Natural killer cell treated with Interleukin-12 subunit alpha and Interleukin-12 subunit beta and Interleukin-15 and Interleukin-18, amount 100 ng/mL, for 72 hours (primary cell): ENCODE results near the gene HIGD1C. TPM values are rescaled to one million over a fixed set of nuclear protein-coding genes. Genes with fewer than 3 reads are reported as not detected.
"Not testable (repeated sequence)": the region's sequence is repeated elsewhere in the genome, so short reads cannot be mapped to it uniquely, and the experiment has no call there.

ENCODE experiments used
- ATAC-seq, 2 donors: fragments of 150-1000 bp; cut with Tn5 transposase in 1 of 2; sonication (Bioruptor Pico), chemical (Tn5 transposase) in 1 of 2; 2 replicates each; pipeline ENCODE4 v1.10.0; 2021
- DNase-seq: peaks from one replicate; pipeline ENCODE4 v3.0.0; 2022; ENCODE audit warnings: low spot score
- H3K27ac Mint-ChIP-seq, 2 donors: 1 replicate in 1 of 2; 2 replicates in 1 of 2; pipeline ENCODE4 v1.8.0; 2022; ENCODE audit warnings: mixed read lengths in 2 of 2, mild to moderate bottlenecking in 1 of 2, moderate library complexity in 1 of 2
- H3K27me3 Mint-ChIP-seq, 2 donors: 1 replicate in 1 of 2; 2 replicates in 1 of 2; pipeline ENCODE4 v1.8.0; 2022; ENCODE audit warnings: mixed read lengths in 2 of 2
- H3K36me3 Mint-ChIP-seq: one replicate; pipeline ENCODE4 v1.8.0; 2022; ENCODE audit warnings: mixed read lengths
- H3K4me1 Mint-ChIP-seq, 2 donors: 1 replicate in 1 of 2; 2 replicates in 1 of 2; pipeline ENCODE4 v1.8.0; 2022; ENCODE audit warnings: low read depth in 2 of 2, mixed read lengths in 2 of 2, mild to moderate bottlenecking in 1 of 2
- H3K4me3 Mint-ChIP-seq: one replicate; pipeline ENCODE4 v1.8.0; 2022; ENCODE audit warnings: mixed read lengths
- H3K9me3 Mint-ChIP-seq: 2 replicates; pipeline ENCODE4 v1.8.0; 2022; ENCODE audit warnings: mixed read lengths
- total RNA-seq, 2 donors: library from RNA; stranded (reverse); gene quantifications; one replicate each; pipeline ENCODE4 v1.2.3, GENCODE V29; 2022

Gene HIGD1C
- total RNA-seq = not detected

DNA sequence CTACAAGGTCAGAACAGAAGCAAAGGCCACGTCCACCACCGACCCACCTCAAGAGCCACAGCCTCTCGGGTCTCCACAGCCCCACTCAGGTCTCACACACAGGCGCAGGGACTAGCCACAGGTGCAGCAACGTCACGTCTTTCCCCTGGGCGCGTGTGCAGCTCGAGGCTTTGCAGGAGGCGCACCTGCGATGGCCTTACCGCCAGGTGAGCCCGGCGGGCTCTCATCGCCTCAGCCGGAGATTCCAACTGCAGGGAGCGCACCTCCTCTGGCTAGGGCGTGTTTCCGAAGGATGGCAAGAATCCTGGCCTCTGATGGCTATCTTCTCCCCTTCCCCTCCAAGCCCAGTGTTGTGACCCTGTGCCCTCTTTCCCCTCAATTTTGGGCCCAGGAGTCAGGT lies at the start of gene HIGD1C:
TSS of gene HIGD1C (plus strand) at position 35 of the 400 bp plus-strand sequence. CDS start 1,455 bp downstream, outside the sequence.
- DNase-seq (no peak), ATAC-seq (no peak)
- Mint-ChIP-seq H3K4me3 (no peak within 1 kb of the TSS), H3K4me1 (no peaks in the 10 kb centered on the region), H3K9me3 (no peaks in the 10 kb centered on the region), H3K27me3 (no peaks in the 10 kb centered on the region), H3K27ac (no peak within 1 kb of the TSS), H3K36me3 (no peaks in the 10 kb centered on the region)

DNA sequence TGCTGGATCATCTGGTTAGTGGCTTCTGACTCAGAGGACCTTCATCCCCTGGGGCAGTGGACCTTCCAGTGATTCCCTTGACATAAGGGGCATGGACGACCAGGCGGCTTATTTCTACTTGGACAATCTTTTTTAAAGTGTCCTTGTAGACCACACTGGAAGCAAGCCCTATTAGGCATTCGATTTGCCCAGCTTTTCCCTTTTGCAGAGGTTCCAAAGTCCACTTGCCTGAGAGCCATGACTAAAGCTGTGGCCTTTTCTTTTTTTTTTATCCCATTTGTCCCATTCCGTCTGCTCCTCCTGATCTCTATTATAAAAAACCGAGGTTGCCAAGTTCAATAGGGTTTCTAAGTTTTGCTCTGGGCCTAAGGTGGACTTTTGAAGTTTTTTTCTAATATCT lies 43.9 kb upstream of the HIGD1C start:
- H3K4me1 Mint-ChIP-seq, ATAC-seq, H3K4me3 Mint-ChIP-seq, DNase-seq, H3K27ac Mint-ChIP-seq, H3K9me3 Mint-ChIP-seq: not testable (repeated sequence)
- H3K36me3 Mint-ChIP-seq = peaks cover 12% of the 10 kb centered on the region
- H3K27me3 Mint-ChIP-seq = peaks cover 0 to 13% of the 10 kb centered on the region in 2 donors

DNA sequence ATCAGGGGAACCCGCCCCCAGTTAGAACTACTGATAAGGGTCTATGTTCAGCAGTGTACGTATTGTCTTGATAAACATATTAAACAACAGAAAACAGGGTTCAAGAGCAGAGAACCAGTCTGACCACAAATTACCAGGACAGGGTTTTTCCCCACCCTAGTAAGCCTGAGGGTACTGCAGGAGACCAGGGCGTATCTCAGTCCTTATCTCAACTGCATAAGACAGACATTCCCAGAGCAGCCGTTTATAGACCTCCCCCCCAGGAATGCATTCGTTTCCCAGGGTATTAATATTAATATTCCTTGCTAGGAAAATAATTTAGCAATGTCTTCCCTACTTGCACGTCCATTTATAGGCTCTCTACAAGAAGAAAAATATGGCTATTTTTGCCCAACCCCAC lies 40.0 kb upstream of the HIGD1C start:
- not testable (repeated sequence) for H3K4me3 Mint-ChIP-seq, DNase-seq, ATAC-seq, H3K27ac Mint-ChIP-seq
- peaks cover 0 to 18% of the 10 kb centered on the region in 2 donors for H3K4me1 Mint-ChIP-seq
- peaks cover 15% of the 10 kb centered on the region for H3K9me3 Mint-ChIP-seq
- H3K36me3 Mint-ChIP-seq = peaks cover 32% of the 10 kb centered on the region
- H3K27me3 Mint-ChIP-seq = peaks cover 0 to 13% of the 10 kb centered on the region in 2 donors

DNA sequence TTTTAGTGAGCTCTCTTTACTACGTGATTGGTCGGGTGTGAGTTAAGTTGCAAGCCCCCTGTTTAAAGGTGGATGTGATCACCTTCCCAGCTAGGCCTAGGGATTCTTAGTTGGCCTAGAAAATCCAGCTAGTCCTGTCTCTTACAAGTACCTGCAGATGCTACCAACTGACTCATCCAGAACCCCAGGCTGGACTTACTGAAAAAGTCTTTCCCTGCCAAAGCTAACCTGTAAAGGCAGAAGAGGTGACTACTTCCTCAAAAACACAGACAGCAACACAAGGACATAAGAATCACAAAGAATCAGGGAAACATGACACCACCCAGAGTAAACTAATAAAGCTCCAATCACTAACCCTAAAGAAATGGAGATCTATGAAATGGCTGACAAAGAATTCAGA lies 39.1 kb upstream of the HIGD1C start:
- no peak overlapping the region for H3K4me3 Mint-ChIP-seq
- peaks cover 15% of the 10 kb centered on the region for H3K9me3 Mint-ChIP-seq
- no peak for ATAC-seq

DNA sequence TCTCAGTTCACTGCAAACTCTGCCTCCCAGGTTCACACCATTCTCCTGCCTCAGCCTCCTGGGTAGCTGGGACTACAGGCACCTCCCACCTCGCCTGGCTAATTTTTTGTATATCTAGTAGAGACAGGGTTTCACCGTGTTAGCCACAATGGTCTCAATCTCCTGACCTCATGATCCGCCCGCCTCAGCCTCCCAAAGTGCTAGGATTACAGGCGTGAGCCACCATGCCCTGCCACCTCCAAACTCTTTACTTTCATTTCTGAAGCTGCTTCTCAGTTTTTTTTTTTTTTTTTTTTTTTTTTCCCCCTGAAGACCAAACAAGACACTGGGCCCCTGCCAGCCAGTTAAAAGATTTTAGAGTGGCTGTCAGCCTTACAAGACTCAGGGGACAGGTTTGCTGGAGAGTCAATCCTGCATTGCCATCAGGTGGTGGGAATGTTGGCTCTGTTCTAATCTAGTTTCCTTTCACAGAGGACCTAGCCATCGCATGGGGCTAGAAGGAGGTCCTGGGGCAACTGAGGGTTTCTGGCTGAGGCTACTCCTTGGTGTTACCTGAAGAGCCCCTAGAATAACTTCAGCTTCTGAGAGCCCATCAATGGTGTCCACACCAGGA lies 37.4 kb upstream of the HIGD1C start:
- peaks cover 41% of the 10 kb centered on the region for H3K36me3 Mint-ChIP-seq
- H3K4me3 Mint-ChIP-seq = no peak overlapping the region
- peaks cover 0 to 8% of the 10 kb centered on the region in 2 donors for H3K27me3 Mint-ChIP-seq
- DNase-seq = no peak
- peak in 1 of 2 donors; percentile 6 for ATAC-seq
- H3K4me1 Mint-ChIP-seq = peaks cover 0 to 18% of the 10 kb centered on the region in 2 donors
- H3K27ac Mint-ChIP-seq = no peak overlapping the region
- H3K9me3 Mint-ChIP-seq = peaks cover 15% of the 10 kb centered on the region

More for the DNA sequence above, 39.1 kb upstream of the HIGD1C start:
- no peak overlapping the region for H3K27ac Mint-ChIP-seq
- H3K4me1 Mint-ChIP-seq = peaks cover 0 to 18% of the 10 kb centered on the region in 2 donors
- no peak for DNase-seq
- peaks cover 0 to 13% of the 10 kb centered on the region in 2 donors for H3K27me3 Mint-ChIP-seq
- H3K36me3 Mint-ChIP-seq = peaks cover 40% of the 10 kb centered on the region

DNA sequence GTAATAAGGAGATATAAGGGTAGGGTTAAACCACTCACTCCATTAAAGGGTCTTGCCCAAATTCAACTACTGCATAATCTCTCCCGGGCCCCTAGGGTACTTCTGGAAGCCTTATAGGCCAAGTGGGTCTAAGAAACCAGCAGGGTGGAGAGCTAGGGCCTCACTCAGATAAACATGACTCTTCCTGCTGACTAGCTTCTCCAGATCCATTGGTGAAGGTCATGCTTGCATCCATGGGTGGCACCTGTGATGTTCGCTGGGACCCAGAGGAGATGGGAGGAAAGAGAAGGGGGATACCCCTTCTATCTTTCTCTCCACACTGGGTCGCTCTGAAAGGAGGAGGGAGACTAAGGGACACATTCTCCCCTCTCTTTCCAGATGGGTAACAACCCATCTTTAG lies 36.1 kb upstream of the HIGD1C start:
- H3K36me3 Mint-ChIP-seq = peaks cover 41% of the 10 kb centered on the region
- DNase-seq (no peak), ATAC-seq (no peak)
- H3K27ac Mint-ChIP-seq = no peak overlapping the region
- peaks cover 0 to 5% of the 10 kb centered on the region in 2 donors for H3K27me3 Mint-ChIP-seq
- H3K9me3 Mint-ChIP-seq = peaks cover 15% of the 10 kb centered on the region
- no peak overlapping the region for H3K4me3 Mint-ChIP-seq
- H3K4me1 Mint-ChIP-seq = peaks cover 0 to 18% of the 10 kb centered on the region in 2 donors

DNA sequence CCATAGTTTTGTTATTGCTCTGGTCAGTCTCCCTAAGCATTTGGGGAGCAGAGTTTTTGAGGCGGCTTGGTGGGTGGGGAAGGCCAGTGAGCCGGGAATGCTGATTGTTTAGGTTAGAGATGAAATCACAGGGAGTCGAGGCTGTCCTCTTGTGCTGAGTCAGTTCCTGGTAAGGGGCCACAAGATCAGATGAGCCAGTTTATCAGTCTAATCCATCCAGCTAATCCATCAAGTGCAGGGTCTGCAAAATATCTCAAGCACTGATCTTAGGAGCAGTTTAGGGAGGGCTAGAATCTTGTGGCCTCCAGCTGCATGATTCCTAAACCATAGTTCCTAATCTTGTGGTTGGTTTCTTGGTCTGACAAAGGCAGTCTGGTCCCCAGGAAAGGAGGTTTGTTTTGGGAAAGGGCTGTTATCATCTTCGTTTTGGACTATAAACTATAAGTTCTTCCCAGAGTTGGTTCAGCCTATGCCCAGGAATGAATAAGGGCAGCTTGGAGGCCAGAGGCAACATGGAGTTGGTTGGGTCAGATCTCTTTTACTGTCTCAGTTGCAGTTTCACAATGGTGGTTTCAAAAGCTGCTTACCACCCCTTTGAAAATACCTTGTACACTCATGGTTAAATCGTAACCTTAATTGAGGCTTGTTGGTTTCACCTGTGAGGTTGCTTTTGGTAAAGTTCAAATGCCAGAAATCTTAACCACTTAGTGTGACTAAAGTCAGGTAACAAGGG lies 33.6 kb upstream of the HIGD1C start:
- H3K9me3 Mint-ChIP-seq = peaks cover 4% of the 10 kb centered on the region
- peaks cover 26% of the 10 kb centered on the region for H3K36me3 Mint-ChIP-seq
- peaks cover 16 to 20% of the 10 kb centered on the region in 2 donors for H3K4me1 Mint-ChIP-seq
- H3K4me3 Mint-ChIP-seq = no peak overlapping the region
- H3K27ac Mint-ChIP-seq = no peak overlapping the region
- H3K27me3 Mint-ChIP-seq = no peaks in the 10 kb centered on the region
- no peak for DNase-seq
- ATAC-seq = no peak

DNA sequence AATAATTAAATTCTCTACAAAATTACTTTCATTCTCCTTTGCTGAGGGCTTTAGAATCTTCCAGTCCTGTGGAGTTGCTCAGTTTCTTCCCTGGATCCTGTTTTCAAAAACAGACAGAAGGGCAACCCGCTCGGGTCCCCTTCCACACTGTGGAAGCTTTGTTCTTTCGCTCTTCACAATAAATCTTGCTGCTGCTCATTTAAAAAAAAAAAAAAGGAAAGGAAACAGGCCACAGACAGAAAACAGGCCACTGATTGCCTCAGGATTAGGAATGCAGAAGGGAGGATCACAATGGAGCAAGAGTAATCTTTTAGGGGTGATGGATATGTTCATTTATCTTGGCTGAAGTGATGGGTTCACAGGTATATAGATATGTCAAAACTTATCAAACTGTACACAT lies 29.5 kb upstream of the HIGD1C start:
- Mint-ChIP-seq H3K4me1 (peaks cover 28 to 44% of the 10 kb centered on the region in 2 donors), H3K9me3 (no peaks in the 10 kb centered on the region), H3K4me3 (peak overlapping the region; percentile 72), H3K27ac (peak overlapping the region; percentile 85 to 91), H3K36me3 (peaks cover 5% of the 10 kb centered on the region), H3K27me3 (no peaks in the 10 kb centered on the region)
- no peak for DNase-seq
- no peak for ATAC-seq

DNA sequence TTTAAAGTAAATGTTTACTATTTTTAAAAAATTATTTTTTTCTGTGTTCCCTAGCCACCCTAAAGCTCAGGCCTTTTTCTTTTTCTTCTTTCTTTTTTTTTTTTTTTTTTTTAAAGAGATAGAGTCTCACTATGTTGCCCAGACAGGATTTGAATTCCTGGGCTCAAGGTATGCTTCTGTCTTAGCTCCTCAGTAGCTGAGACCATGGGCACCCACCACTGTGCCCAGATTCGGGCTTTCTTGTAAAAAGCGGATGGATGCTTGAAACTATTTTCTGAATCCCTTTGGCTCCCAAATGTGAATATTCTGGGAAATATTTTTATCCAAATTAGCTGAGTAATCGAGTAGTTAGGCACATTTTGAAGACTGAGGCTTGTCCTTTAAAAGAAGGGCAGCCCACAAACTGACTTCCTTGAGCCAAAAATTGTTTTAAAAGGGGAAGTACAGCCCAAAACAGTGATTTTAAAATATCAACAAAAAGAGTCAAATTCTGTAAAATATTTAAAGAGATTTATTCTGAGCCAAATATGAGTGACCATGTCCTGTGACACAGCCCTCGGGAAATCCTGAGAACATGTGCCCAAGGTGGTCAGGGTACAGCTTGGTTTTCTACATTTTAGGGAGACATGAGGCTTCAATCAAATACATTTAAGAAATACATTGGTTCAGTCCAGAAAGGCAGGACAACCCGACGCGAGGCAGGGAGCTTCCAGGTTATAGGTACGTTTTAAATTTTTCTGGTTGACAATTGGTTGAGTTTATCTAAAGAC lies 28.8 kb upstream of the HIGD1C start:
- no peak for ATAC-seq
- Mint-ChIP-seq H3K36me3 (no peaks in the 10 kb centered on the region), H3K4me1 (peaks cover 34 to 52% of the 10 kb centered on the region in 2 donors), H3K27ac (peak overlapping the region; percentile 85 to 91), H3K9me3 (no peaks in the 10 kb centered on the region), H3K27me3 (no peaks in the 10 kb centered on the region), H3K4me3 (peak overlapping the region; percentile 85)
- no peak for DNase-seq

DNA sequence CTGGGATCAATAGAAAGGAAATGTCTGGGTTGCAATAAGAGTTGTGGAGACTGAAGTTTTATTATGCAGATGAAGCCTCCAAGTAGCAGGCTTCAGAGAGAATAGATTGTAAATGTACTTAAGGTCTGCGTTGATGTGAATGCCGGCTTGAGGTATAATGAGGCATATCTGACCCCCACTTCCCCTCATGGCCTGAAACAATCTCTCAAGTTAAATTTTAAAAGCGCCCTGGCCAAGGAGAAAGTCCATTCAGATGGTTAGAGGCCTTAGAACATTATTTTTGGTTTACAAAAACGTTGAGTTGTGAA lies 28.3 kb upstream of the HIGD1C start:
- Mint-ChIP-seq H3K9me3 (no peaks in the 10 kb centered on the region), H3K4me1 (peaks cover 36 to 55% of the 10 kb centered on the region in 2 donors), H3K27me3 (no peaks in the 10 kb centered on the region), H3K36me3 (no peaks in the 10 kb centered on the region), H3K4me3 (peak overlapping the region; percentile 85), H3K27ac (peak overlapping the region; percentile 85 to 91)
- ATAC-seq = peak in 1 of 2 donors; percentile 34
- DNase-seq = no peak

DNA sequence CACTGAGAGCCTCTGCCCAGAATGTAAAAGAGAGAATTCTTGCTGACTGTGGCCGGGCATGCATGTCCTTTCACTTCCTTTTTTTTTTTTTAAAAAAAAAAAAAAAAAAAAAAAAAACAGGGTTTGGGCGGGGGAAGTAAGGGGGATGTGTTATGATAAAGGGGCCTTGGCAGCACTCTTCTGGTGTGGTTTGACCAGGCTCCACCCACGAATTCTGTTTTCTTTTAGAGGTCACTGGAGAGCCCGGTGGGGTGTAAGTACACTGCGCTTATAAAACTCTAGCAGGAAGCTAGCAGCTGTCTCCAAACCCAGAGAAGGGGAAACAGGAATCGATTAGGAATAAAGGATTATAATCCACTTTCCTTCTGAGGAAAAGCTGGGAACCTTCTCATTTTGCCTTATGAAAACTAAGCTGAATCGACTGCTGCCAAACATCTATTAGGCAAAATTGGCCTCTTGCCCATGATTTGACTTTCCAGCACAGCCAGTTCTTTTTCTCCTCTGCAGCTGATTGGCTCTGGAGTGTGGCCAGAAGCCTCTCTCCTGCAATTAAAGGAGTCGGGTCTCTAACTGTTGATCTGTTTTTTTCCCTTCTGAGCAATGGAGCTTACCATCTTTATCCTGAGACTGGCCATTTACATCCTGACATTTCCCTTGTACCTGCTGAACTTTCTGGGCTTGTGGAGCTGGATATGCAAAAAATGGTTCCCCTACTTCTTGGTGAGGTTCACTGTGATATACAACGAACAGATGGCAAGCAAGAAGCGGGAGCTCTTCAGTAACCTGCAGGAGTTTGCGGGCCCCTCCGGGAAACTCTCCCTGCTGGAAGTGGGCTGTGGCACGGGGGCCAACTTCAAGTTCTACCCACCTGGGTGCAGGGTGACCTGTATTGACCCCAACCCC lies 27.7 kb upstream of the HIGD1C start:
- Mint-ChIP-seq H3K36me3 (no peaks in the 10 kb centered on the region), H3K4me1 (peaks cover 36 to 55% of the 10 kb centered on the region in 2 donors), H3K4me3 (peak overlapping the region; percentile 85), H3K27me3 (no peaks in the 10 kb centered on the region), H3K27ac (peak overlapping the region; percentile 85 to 91), H3K9me3 (no peaks in the 10 kb centered on the region)
- DNase-seq (peak; percentile 71), ATAC-seq (peak; percentile 88 to 94)

DNA sequence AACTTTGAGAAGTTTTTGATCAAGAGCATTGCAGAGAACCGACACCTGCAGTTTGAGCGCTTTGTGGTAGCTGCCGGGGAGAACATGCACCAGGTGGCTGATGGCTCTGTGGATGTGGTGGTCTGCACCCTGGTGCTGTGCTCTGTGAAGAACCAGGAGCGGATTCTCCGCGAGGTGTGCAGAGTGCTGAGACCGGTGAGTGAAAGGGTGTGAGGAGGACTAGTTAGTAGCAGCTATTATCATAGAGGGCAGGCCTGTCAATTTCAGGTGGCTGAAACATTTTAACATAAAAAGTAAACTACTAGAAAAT lies 27.0 kb upstream of the HIGD1C start:
- ATAC-seq (peak; percentile 39 to 41), DNase-seq (no peak)
- Mint-ChIP-seq H3K27ac (peak overlapping the region; percentile 85 to 91), H3K9me3 (no peaks in the 10 kb centered on the region), H3K4me1 (peaks cover 36 to 55% of the 10 kb centered on the region in 2 donors), H3K27me3 (no peaks in the 10 kb centered on the region), H3K36me3 (no peaks in the 10 kb centered on the region), H3K4me3 (peak overlapping the region; percentile 85)

DNA sequence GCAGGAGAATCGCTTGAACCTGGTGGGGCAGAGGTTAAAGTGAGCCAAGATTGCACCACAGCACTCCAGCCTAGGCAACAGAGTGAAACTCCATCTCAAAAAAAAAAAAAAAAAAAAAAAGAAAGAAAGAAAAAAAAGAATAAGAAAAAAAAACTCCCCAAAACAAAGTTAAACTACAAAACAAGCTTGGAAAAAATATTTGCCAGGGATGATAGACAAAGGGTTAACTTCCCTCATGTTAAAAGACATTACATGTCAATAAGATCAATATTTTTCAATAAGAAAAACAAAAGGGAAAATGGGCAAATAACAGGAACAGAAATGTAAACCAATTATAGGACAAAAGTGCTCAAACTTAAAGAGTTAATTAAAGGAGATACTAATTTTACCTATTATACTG lies 26.4 kb upstream of the HIGD1C start:
- H3K27me3 Mint-ChIP-seq = no peaks in the 10 kb centered on the region
- H3K36me3 Mint-ChIP-seq = no peaks in the 10 kb centered on the region
- ATAC-seq (no peak), DNase-seq (no peak)
- peak overlapping the region; percentile 85 for H3K4me3 Mint-ChIP-seq
- no peaks in the 10 kb centered on the region for H3K9me3 Mint-ChIP-seq
- peak overlapping the region; percentile 85 to 91 for H3K27ac Mint-ChIP-seq
- H3K4me1 Mint-ChIP-seq = peaks cover 36 to 55% of the 10 kb centered on the region in 2 donors
